Type B pancreatic cell (in vitro differentiated cells): Measurements from ENCODE around the gene TAF10. TPM values are rescaled to one million over a fixed set of nuclear protein-coding genes. Genes with fewer than 3 reads are reported as not detected.

ENCODE experiments used
- DNase-seq: peaks from one replicate; pipeline ENCODE4 v3.0.0; 2021; ENCODE audit warnings: mixed read lengths; ENCODE audit not compliant: unreplicated experiment; ENCODE audit errors: extremely low spot score
- H3K27ac Mint-ChIP-seq: 2 replicates; pipeline ENCODE4 v1.8.0; 2021; ENCODE audit warnings: mild to moderate bottlenecking, mixed read lengths
- H3K27me3 Mint-ChIP-seq: 2 replicates; pipeline ENCODE4 v1.8.0; 2021; ENCODE audit warnings: mixed read lengths
- H3K36me3 Mint-ChIP-seq: 2 replicates; pipeline ENCODE4 v1.8.0; 2021; ENCODE audit warnings: mixed read lengths
- H3K4me1 Mint-ChIP-seq: one replicate; pipeline ENCODE4 v1.8.0; 2021; ENCODE audit warnings: mixed read lengths; ENCODE audit not compliant: unreplicated experiment
- H3K4me3 Mint-ChIP-seq: 2 replicates; pipeline ENCODE4 v1.8.0; 2021; ENCODE audit warnings: mild to moderate bottlenecking, mixed read lengths
- H3K9me3 Mint-ChIP-seq: 2 replicates; pipeline ENCODE4 v1.8.0; 2021; ENCODE audit warnings: mixed read lengths
- total RNA-seq: library from RNA; stranded (reverse); gene quantifications from 2 replicates; pipeline ENCODE4 v1.2.1, GENCODE V29; 2021; ENCODE audit warnings: low replicate concordance
- TF ChIP-seq, protein P1 (sequence below): fragments of 200-600 bp; sonication (generic); conservative IDR thresholded peaks from 2 replicates; pipeline ENCODE4 v1.5.0; 2021; ENCODE audit warnings: antibody characterized with exemption, mild to moderate bottlenecking

TAF10 gene
- total RNA-seq, 1 donor from 2014 or later = 121 TPM

DNA sequence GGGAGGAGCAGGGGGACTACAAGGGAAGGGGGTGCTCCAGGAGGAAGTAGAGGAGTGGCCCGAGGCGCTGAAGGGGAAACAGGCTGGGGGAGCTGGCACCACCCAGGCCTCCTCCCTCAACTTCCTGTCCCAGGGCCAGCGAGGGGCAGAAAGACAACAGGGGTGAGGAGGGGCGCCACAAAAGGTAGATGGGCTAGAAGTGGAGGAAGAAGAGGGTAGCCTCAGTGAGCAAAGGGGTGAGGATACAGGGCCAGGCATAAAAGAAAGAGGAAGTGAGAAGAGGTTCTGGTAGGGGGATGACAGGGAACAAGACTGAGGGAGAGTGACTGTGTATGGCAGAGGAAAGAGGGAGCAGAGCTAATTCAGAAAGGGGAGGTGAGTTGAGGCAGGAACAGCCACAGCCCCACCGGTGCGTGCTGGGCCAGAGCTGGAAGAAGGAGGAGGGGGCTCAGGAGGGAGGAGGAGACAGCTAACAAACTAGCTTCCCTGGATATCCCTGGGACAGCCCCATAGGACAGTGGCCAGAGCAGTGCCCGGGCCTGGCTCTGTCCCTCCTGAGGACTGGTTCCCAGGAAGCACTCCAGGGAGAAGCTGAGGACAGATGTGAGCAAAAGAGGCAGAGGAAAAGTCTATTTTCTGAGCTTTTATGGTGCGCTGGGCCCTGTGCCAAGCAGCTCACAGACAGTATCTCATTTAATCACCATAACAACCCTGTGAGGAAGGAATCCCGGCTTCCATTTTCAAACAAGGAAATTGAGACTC is 35.1 kb upstream of the TAF10 start:
- Mint-ChIP-seq H3K4me3 (no peak overlapping the region), H3K4me1 (no peaks in the 10 kb centered on the region), H3K36me3 (no peaks in the 10 kb centered on the region), H3K9me3 (no peaks in the 10 kb centered on the region), H3K27ac (no peak overlapping the region), H3K27me3 (no peaks in the 10 kb centered on the region)
- no peak for DNase-seq
- TF ChIP-seq, protein P1, sequence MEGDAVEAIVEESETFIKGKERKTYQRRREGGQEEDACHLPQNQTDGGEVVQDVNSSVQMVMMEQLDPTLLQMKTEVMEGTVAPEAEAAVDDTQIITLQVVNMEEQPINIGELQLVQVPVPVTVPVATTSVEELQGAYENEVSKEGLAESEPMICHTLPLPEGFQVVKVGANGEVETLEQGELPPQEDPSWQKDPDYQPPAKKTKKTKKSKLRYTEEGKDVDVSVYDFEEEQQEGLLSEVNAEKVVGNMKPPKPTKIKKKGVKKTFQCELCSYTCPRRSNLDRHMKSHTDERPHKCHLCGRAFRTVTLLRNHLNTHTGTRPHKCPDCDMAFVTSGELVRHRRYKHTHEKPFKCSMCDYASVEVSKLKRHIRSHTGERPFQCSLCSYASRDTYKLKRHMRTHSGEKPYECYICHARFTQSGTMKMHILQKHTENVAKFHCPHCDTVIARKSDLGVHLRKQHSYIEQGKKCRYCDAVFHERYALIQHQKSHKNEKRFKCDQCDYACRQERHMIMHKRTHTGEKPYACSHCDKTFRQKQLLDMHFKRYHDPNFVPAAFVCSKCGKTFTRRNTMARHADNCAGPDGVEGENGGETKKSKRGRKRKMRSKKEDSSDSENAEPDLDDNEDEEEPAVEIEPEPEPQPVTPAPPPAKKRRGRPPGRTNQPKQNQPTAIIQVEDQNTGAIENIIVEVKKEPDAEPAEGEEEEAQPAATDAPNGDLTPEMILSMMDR = no peak

DNA sequence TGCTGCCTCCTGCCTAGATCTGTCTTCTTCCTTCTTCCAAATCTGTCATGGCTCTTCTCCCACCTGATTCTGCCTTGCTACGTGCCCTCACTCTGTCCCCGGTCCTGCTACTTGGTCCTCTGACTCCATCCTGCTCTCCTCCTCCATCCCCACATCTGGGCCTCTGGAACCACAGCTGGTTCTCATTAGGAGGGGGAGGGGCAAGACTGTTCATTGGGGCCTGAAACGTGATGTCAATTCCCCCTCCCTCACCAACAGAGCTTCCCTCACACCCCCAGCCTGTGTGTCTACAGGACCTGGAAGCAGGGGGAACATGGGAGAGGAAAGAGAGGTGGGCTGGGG is 34.5 kb upstream of the TAF10 start:
- H3K9me3 Mint-ChIP-seq = no peaks in the 10 kb centered on the region
- TF ChIP-seq, protein P1 = no peak
- no peaks in the 10 kb centered on the region for H3K36me3 Mint-ChIP-seq
- DNase-seq = peak; percentile 77
- H3K27ac Mint-ChIP-seq = no peak overlapping the region
- H3K4me3 Mint-ChIP-seq = no peak overlapping the region
- no peaks in the 10 kb centered on the region for H3K4me1 Mint-ChIP-seq
- no peaks in the 10 kb centered on the region for H3K27me3 Mint-ChIP-seq

DNA sequence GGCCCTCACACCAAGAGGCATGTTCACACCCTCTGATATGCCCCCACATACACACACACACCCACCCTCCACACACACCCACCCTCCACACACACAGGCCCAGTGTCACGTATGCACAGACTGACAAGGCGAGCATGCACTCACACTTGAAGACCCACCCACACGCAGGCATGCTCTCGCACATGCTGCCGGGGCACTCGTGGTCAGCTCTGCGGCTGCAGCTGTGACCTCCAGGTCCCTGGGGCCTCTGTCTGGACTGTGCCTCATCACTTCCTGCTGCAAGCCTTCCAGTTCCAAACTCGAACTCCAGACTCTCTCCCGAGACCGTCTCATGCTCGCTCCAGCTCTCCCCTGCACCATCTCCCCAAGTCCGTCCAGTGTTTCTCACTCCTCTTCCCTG is 34.1 kb upstream of the TAF10 start:
- H3K36me3 Mint-ChIP-seq = no peaks in the 10 kb centered on the region
- no peak overlapping the region for H3K27ac Mint-ChIP-seq
- H3K9me3 Mint-ChIP-seq = no peaks in the 10 kb centered on the region
- TF ChIP-seq, protein P1 = no peak
- DNase-seq = no peak
- no peak overlapping the region for H3K4me3 Mint-ChIP-seq
- no peaks in the 10 kb centered on the region for H3K27me3 Mint-ChIP-seq
- no peaks in the 10 kb centered on the region for H3K4me1 Mint-ChIP-seq

DNA sequence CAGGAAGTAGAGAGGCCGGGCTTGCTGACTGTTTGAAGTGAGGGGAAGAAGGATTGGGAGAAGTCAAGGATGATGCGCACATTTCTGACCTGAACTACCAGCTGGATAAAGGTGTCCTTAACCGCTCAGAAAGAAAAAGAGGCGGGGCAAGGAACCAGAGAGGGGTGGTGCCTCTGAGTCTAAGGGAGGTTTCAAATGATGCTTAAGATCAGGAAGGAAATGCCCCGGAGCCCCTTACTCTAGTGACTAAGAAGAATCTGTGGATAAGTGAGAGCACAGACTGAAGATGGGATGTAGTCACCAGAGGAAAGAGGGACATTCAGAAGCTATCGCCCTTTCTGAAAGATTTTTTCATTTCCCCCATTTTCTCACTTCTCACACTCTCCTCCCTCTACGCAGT is 30.9 kb upstream of the TAF10 start:
- Mint-ChIP-seq H3K4me1 (no peaks in the 10 kb centered on the region), H3K36me3 (no peaks in the 10 kb centered on the region), H3K4me3 (no peak overlapping the region), H3K27me3 (no peaks in the 10 kb centered on the region), H3K27ac (no peak overlapping the region), H3K9me3 (no peaks in the 10 kb centered on the region)
- no peak for DNase-seq
- TF ChIP-seq, protein P1 = no peak

DNA sequence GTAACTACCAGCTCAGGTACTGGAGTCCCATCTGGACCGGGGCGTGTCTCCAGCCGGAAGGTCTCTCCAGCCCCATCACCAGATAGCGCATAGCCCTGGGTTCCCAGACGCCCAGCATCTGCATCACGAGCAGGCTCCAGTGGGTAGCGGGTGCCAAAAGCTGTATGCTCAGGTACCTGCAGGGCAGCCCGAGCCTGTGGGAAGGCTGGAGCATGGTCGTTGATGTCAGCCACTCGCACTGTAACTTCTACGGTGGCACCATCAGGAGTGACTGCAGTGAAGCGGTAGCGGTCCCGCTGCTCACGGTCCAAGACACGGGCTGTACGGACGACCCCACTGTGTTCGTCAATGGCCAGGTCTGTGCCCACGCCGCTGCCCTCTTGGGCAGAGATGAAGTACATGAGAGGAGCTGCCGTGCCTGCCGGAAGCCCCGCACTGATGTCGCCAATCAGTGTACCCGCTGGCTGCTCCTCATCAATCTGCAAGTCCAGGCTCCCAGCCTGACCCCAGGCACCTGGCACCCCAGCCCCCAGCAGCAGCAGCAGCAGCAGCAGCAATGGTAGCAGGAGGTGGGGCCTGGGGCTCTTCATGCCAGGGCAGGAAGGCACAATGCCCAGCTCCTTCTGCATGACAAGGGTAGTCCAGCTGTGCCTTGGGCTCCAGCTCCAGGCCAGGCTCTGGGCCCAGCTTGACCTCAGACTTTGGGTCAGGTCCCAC is 29.1 kb upstream of the TAF10 start:
- H3K27me3 Mint-ChIP-seq = no peaks in the 10 kb centered on the region
- H3K4me3 Mint-ChIP-seq = no peak overlapping the region
- H3K9me3 Mint-ChIP-seq = no peaks in the 10 kb centered on the region
- DNase-seq = no peak
- no peak overlapping the region for H3K27ac Mint-ChIP-seq
- TF ChIP-seq, protein P1 = no peak
- no peaks in the 10 kb centered on the region for H3K36me3 Mint-ChIP-seq
- H3K4me1 Mint-ChIP-seq = no peaks in the 10 kb centered on the region
